HepG2 (cell line): ENCODE measurements around the gene PDLIM4.

Experiments used
- ATM ChIP-seq: fragments of 450-650 bp; IDR thresholded peaks from 2 replicates; pipeline ENCODE4 v1.7.1; 2017; ENCODE audit warnings: mild to moderate bottlenecking, borderline replicate concordance
- EP300 ChIP-seq, 3 experiments: sonication (generic) in 1 of 3; formaldehyde crosslinking in 1 of 3; IDR thresholded peaks; 2 replicates each; pipeline versions ENCODE4 v1.5.1 to v1.6.1; 2011 to 2020; ENCODE audit warnings: low read depth in 2 of 3, low read length in 2 of 3, borderline replicate concordance in 1 of 3, improper control_type of control experiment in 1 of 3, mild to moderate bottlenecking in 1 of 3, missing genetic modification reagents in 1 of 3, moderate library complexity in 1 of 3
- FOXJ3 ChIP-seq: sonication (generic); formaldehyde crosslinking; IDR thresholded peaks from 2 replicates; pipeline ENCODE4 v1.4.0; 2020; ENCODE audit warnings: missing genetic modification reagents, mild to moderate bottlenecking, borderline replicate concordance
- NFIC ChIP-seq: IDR thresholded peaks from 2 replicates; pipeline ENCODE4 v1.6.1; 2012; ENCODE audit warnings: mild to moderate bottlenecking, low read length, inconsistent platforms
- POLR2AphosphoS5 ChIP-seq: IDR thresholded peaks from 2 replicates; pipeline ENCODE4 v1.6.1; 2012; ENCODE audit warnings: low read depth, low read length
- TAF1 ChIP-seq: sonication (generic); formaldehyde crosslinking; IDR thresholded peaks from 2 replicates; pipeline ENCODE4 v1.4.0; 2020; ENCODE audit warnings: missing genetic modification reagents
- ZBTB42 ChIP-seq: sonication (generic); formaldehyde crosslinking; IDR thresholded peaks from 2 replicates; pipeline ENCODE4 v1.5.0; 2020; ENCODE audit warnings: mild to moderate bottlenecking, missing genetic modification reagents
- ZNF629 ChIP-seq: sonication (generic); formaldehyde crosslinking; conservative IDR thresholded peaks from 2 replicates; pipeline ENCODE4 v1.5.0; 2020; ENCODE audit warnings: missing genetic modification reagents
- ZNF776 ChIP-seq: sonication (generic); formaldehyde crosslinking; IDR thresholded peaks from 2 replicates; pipeline ENCODE4 v1.4.0; 2020; ENCODE audit warnings: mild to moderate bottlenecking, missing genetic modification reagents
- TF ChIP-seq, protein P1 (sequence below): sonication (generic); formaldehyde crosslinking; IDR thresholded peaks from 2 replicates; pipeline ENCODE4 v1.5.0; 2020; ENCODE audit warnings: mild to moderate bottlenecking, missing genetic modification reagents
- TF ChIP-seq, protein P2 (sequence below): sonication (generic); formaldehyde crosslinking; IDR thresholded peaks from 2 replicates; pipeline ENCODE4 v1.5.0; 2020; ENCODE audit warnings: mild to moderate bottlenecking, missing genetic modification reagents
- TF ChIP-seq, protein P3 (sequence below): sonication (generic); formaldehyde crosslinking; IDR thresholded peaks from 2 replicates; pipeline ENCODE4 v1.4.0; 2020; ENCODE audit warnings: mild to moderate bottlenecking, missing genetic modification reagents, borderline replicate concordance
- TF ChIP-seq, protein P4 (sequence below), 2 experiments: IDR thresholded peaks; 2 replicates each; pipeline ENCODE4 v1.6.1; 2011 to 2012; ENCODE audit warnings: low read length in 2 of 2, borderline replicate concordance in 1 of 2, low read depth in 1 of 2, mild to moderate bottlenecking in 1 of 2, moderate library complexity in 1 of 2

DNA sequence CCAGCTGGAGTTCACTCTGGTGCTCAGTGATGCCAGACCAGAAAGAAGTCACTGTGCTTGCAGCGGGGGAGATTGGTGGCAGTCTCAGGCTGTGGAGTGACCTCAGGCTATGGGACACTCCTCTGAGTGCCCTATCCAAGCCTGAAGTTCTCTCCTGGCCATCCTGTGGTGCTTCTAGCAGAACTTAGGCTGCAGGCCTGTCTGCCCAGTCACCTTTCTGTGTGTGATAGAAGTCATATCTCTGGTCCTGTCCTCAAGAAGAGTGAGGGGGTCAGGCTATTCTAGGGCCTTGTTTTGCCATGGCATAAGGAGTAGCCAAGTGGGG is 9.3 kb downstream of the PDLIM4 start:
- TF ChIP-seq, protein P1, sequence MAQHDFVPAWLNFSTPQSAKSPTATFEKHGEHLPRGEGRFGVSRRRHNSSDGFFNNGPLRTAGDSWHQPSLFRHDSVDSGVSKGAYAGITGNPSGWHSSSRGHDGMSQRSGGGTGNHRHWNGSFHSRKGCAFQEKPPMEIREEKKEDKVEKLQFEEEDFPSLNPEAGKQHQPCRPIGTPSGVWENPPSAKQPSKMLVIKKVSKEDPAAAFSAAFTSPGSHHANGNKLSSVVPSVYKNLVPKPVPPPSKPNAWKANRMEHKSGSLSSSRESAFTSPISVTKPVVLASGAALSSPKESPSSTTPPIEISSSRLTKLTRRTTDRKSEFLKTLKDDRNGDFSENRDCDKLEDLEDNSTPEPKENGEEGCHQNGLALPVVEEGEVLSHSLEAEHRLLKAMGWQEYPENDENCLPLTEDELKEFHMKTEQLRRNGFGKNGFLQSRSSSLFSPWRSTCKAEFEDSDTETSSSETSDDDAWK = no peak
- TF ChIP-seq, protein P2, sequence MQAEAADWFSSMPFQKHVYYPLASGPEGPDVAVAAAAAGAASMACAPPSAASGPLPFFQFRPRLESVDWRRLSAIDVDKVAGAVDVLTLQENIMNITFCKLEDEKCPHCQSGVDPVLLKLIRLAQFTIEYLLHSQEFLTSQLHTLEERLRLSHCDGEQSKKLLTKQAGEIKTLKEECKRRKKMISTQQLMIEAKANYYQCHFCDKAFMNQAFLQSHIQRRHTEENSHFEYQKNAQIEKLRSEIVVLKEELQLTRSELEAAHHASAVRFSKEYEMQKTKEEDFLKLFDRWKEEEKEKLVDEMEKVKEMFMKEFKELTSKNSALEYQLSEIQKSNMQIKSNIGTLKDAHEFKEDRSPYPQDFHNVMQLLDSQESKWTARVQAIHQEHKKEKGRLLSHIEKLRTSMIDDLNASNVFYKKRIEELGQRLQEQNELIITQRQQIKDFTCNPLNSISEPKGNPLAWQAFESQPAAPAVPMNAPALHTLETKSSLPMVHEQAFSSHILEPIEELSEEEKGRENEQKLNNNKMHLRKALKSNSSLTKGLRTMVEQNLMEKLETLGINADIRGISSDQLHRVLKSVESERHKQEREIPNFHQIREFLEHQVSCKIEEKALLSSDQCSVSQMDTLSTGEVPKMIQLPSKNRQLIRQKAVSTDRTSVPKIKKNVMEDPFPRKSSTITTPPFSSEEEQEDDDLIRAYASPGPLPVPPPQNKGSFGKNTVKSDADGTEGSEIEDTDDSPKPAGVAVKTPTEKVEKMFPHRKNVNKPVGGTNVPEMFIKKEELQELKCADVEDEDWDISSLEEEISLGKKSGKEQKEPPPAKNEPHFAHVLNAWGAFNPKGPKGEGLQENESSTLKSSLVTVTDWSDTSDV = no peak
- TF ChIP-seq, protein P3, sequence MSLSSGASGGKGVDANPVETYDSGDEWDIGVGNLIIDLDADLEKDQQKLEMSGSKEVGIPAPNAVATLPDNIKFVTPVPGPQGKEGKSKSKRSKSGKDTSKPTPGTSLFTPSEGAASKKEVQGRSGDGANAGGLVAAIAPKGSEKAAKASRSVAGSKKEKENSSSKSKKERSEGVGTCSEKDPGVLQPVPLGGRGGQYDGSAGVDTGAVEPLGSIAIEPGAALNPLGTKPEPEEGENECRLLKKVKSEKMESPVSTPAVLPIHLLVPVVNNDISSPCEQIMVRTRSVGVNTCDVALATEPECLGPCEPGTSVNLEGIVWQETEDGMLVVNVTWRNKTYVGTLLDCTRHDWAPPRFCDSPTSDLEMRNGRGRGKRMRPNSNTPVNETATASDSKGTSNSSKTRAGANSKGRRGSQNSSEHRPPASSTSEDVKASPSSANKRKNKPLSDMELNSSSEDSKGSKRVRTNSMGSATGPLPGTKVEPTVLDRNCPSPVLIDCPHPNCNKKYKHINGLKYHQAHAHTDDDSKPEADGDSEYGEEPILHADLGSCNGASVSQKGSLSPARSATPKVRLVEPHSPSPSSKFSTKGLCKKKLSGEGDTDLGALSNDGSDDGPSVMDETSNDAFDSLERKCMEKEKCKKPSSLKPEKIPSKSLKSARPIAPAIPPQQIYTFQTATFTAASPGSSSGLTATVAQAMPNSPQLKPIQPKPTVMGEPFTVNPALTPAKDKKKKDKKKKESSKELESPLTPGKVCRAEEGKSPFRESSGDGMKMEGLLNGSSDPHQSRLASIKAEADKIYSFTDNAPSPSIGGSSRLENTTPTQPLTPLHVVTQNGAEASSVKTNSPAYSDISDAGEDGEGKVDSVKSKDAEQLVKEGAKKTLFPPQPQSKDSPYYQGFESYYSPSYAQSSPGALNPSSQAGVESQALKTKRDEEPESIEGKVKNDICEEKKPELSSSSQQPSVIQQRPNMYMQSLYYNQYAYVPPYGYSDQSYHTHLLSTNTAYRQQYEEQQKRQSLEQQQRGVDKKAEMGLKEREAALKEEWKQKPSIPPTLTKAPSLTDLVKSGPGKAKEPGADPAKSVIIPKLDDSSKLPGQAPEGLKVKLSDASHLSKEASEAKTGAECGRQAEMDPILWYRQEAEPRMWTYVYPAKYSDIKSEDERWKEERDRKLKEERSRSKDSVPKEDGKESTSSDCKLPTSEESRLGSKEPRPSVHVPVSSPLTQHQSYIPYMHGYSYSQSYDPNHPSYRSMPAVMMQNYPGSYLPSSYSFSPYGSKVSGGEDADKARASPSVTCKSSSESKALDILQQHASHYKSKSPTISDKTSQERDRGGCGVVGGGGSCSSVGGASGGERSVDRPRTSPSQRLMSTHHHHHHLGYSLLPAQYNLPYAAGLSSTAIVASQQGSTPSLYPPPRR (CRISPR knock-in tag) = no peak
- TF ChIP-seq ZNF776 (CRISPR knock-in tag) (no peak), EP300 (IDR thresholded peaks at IDR 0.05; ENCODE audit: low read depth in 2 of 2, low read length in 2 of 2) (no peak), EP300 (CRISPR knock-in tag; IDR thresholded peaks at IDR 0.05; ENCODE audit: borderline replicate concordance) (no peak), POLR2AphosphoS5 (no peak), NFIC (no peak), ATM (no peak), ZNF629 (CRISPR knock-in tag) (no peak), TAF1 (CRISPR knock-in tag) (no peak), ZBTB42 (CRISPR knock-in tag) (no peak), FOXJ3 (no peak)
- TF ChIP-seq, protein P4, sequence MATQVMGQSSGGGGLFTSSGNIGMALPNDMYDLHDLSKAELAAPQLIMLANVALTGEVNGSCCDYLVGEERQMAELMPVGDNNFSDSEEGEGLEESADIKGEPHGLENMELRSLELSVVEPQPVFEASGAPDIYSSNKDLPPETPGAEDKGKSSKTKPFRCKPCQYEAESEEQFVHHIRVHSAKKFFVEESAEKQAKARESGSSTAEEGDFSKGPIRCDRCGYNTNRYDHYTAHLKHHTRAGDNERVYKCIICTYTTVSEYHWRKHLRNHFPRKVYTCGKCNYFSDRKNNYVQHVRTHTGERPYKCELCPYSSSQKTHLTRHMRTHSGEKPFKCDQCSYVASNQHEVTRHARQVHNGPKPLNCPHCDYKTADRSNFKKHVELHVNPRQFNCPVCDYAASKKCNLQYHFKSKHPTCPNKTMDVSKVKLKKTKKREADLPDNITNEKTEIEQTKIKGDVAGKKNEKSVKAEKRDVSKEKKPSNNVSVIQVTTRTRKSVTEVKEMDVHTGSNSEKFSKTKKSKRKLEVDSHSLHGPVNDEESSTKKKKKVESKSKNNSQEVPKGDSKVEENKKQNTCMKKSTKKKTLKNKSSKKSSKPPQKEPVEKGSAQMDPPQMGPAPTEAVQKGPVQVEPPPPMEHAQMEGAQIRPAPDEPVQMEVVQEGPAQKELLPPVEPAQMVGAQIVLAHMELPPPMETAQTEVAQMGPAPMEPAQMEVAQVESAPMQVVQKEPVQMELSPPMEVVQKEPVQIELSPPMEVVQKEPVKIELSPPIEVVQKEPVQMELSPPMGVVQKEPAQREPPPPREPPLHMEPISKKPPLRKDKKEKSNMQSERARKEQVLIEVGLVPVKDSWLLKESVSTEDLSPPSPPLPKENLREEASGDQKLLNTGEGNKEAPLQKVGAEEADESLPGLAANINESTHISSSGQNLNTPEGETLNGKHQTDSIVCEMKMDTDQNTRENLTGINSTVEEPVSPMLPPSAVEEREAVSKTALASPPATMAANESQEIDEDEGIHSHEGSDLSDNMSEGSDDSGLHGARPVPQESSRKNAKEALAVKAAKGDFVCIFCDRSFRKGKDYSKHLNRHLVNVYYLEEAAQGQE (IDR thresholded peaks at IDR 0.05; ENCODE audit: borderline replicate concordance in 1 of 2, low read depth in 1 of 2, low read length in 2 of 2) = no peak
